IMR-90 (cell line): Measurements from ENCODE around the gene PMF1. TPM values are rescaled to one million over a fixed set of nuclear protein-coding genes. Genes with fewer than 3 reads are reported as not detected.

Experiments
- ATAC-seq: fragments of 200-7000 bp; cut with Tn5 transposase; 2 replicates; pipeline ENCODE4 v1.9.1; 2020; ENCODE audit warnings: low read depth, mild to moderate bottlenecking, moderate library complexity
- BruUV-seq: library from RNA; stranded (reverse); fragments of 400-500 nt; replicated peaks from 2 replicates; lab custom pipeline; 2021; lab: Mats Ljungman, UMichigan
- CTCF ChIA-PET: fragments of 300-600 bp; formaldehyde crosslinking; extraction: SDS; loops from one replicate; lab custom pipeline; 2021; ENCODE audit warnings: antibody characterized with exemption; lab: Yijun Ruan, JAX
- POLR2A ChIA-PET: fragments of 300-600 bp; sonication (Branson Sonifier 250); formaldehyde crosslinking; loops from one replicate; lab custom pipeline; 2022; ENCODE audit warnings: antibody characterized with exemption; ENCODE audit not compliant: unreplicated experiment; lab: Charles Lee
- DNase-seq: peaks from one replicate; pipeline ENCODE4 v3.0.0; 2013
- H2AFZ ChIP-seq: replicated peaks from 2 replicates; pipeline ENCODE3; 2013; ENCODE audit warnings: low read length, mild to moderate bottlenecking; ENCODE audit not compliant: poor library complexity
- H2AK5ac ChIP-seq: 2 replicates; pipeline ENCODE4 v1.6.1; 2013; ENCODE audit warnings: low read depth, low read length, inconsistent platforms
- H2AK9ac ChIP-seq: replicated peaks from 2 replicates; pipeline ENCODE3; 2013; ENCODE audit warnings: mild to moderate bottlenecking, low read depth, low read length, moderate library complexity; ENCODE audit not compliant: poor library complexity
- H2BK120ac ChIP-seq: 2 replicates; pipeline ENCODE4 v1.6.1; 2013; ENCODE audit warnings: low read depth, low read length, inconsistent platforms
- H2BK15ac ChIP-seq: 3 replicates; pipeline ENCODE4 v1.6.1; 2013; ENCODE audit warnings: low read depth, low read length, inconsistent platforms
- H2BK20ac ChIP-seq: 2 replicates; pipeline ENCODE4 v1.6.1; 2013; ENCODE audit warnings: low read depth, mild to moderate bottlenecking, inconsistent platforms, low read length, moderate library complexity
- H2BK5ac ChIP-seq: 2 replicates; pipeline ENCODE4 v1.6.1; 2013; ENCODE audit warnings: mild to moderate bottlenecking, low read depth, low read length, inconsistent platforms; ENCODE audit not compliant: poor library complexity, severe bottlenecking
- H3K14ac ChIP-seq: replicated peaks from 2 replicates; pipeline ENCODE4 v1.6.1; 2013; ENCODE audit warnings: low read depth, low read length, inconsistent platforms
- H3K18ac ChIP-seq: 2 replicates; pipeline ENCODE4 v1.6.1; 2013; ENCODE audit warnings: low read depth, low read length, control low read depth
- H3K23ac ChIP-seq: 2 replicates; pipeline ENCODE4 v1.6.1; 2013; ENCODE audit warnings: low read depth, low read length, inconsistent platforms
- H3K27ac ChIP-seq: 2 replicates; pipeline ENCODE4 v1.5.1; 2013; ENCODE audit warnings: mild to moderate bottlenecking, control low read depth, low read length; ENCODE audit not compliant: insufficient read depth
- H3K27me3 ChIP-seq: 2 replicates; pipeline ENCODE4 v1.6.1; 2013; ENCODE audit warnings: low read length; ENCODE audit not compliant: control insufficient read depth, insufficient read depth
- H3K36me3 ChIP-seq: 2 replicates; pipeline ENCODE4 v1.6.1; 2013; ENCODE audit warnings: low read length, mixed read lengths; ENCODE audit not compliant: control insufficient read depth, insufficient read depth
- H3K4ac ChIP-seq: 2 replicates; pipeline ENCODE4 v1.6.1; 2013; ENCODE audit warnings: low read depth, low read length, inconsistent platforms
- H3K4me1 ChIP-seq: 2 replicates; pipeline ENCODE4 v1.6.1; 2013; ENCODE audit warnings: low read length, mixed read lengths; ENCODE audit not compliant: control insufficient read depth, insufficient read depth
- H3K4me2 ChIP-seq: 2 replicates; pipeline ENCODE4 v1.6.1; 2013; ENCODE audit warnings: low read depth, mild to moderate bottlenecking, control low read depth, low read length, moderate library complexity
- H3K4me3 ChIP-seq: 2 replicates; pipeline ENCODE4 v1.5.1; 2013; ENCODE audit warnings: low read depth, mild to moderate bottlenecking, control low read depth, low read length, moderate library complexity; ENCODE audit not compliant: insufficient read depth
- H3K56ac ChIP-seq: 2 replicates; pipeline ENCODE4 v1.6.1; 2013; ENCODE audit warnings: low read length, inconsistent platforms; ENCODE audit not compliant: insufficient read depth; ENCODE audit errors: extremely low read depth
- H3K79me1 ChIP-seq, 2 experiments: 2 replicates each; pipeline ENCODE4 v1.6.1; 2013; ENCODE audit warnings: low read length in 2 of 2, inconsistent platforms in 1 of 2, low read depth in 1 of 2
- H3K9ac ChIP-seq: 2 replicates; pipeline ENCODE4 v1.6.1; 2013; ENCODE audit warnings: low read depth, low read length, control low read depth
- H3K9me1 ChIP-seq: 2 replicates; pipeline ENCODE4 v1.6.1; 2013; ENCODE audit warnings: low read length, inconsistent platforms; ENCODE audit not compliant: insufficient read depth
- H3K9me3 ChIP-seq: 2 replicates; pipeline ENCODE4 v1.6.1; 2013; ENCODE audit warnings: low read length; ENCODE audit not compliant: control insufficient read depth, insufficient read depth
- H4K20me1 ChIP-seq: 2 replicates; pipeline ENCODE4 v1.6.1; 2013; ENCODE audit warnings: low read length, inconsistent platforms; ENCODE audit not compliant: insufficient read depth
- H4K5ac ChIP-seq: 2 replicates; pipeline ENCODE4 v1.6.1; 2013; ENCODE audit warnings: mild to moderate bottlenecking, low read depth, low read length, control low read depth
- H4K8ac ChIP-seq, 2 experiments: 2 replicates each; pipeline ENCODE4 v1.6.1; 2013; ENCODE audit warnings: low read depth in 2 of 2, low read length in 2 of 2, control low read depth in 1 of 2, inconsistent platforms in 1 of 2
- H4K91ac ChIP-seq: 2 replicates; pipeline ENCODE4 v1.6.1; 2013; ENCODE audit warnings: low read depth, low read length, inconsistent platforms; ENCODE audit not compliant: insufficient read depth
- CEBPB ChIP-seq: IDR thresholded peaks from 2 replicates; pipeline ENCODE4 v1.6.1; 2012; ENCODE audit warnings: low read depth, low read length, improper control_type of control experiment
- SMC3 ChIP-seq: fragments of 150-350 bp; IDR thresholded peaks from 2 replicates; pipeline ENCODE4 v1.6.1; 2016; ENCODE audit warnings: low read depth, mild to moderate bottlenecking, antibody characterized with exemption, low read length, moderate library complexity
- WGBS, 2 experiments: methylation state at CpG; one replicate each; pipeline versions ENCODE4 v1.1.5 to v1.1.7; 2013; ENCODE audit warnings: missing lambda C conversion rate in 2 of 2; ENCODE audit not compliant: insufficient read length in 1 of 2; ENCODE audit errors: extremely low coverage in 2 of 2; 5-methylcytosine and 5-hydroxymethylcytosine counted together
- dilution Hi-C: fragments of 300-500 bp; cut with HindIII; formaldehyde crosslinking; loops from one replicate; pipeline ENCODE4 v1.14.3; 2018; ENCODE audit warnings: low sequenced_read_pairs; ENCODE audit not compliant: unreplicated experiment
- in situ Hi-C: fragments of 300-500 bp; cut with MboI; formaldehyde crosslinking; loops from 3 replicates; pipeline ENCODE4 v1.14.3; 2019; ENCODE audit warnings: low sequenced_read_pairs, inconsistent platforms, mixed read lengths
- intact Hi-C: fragments of 100-400 bp; cut with micrococcal nuclease; formaldehyde crosslinking; loops from 2 replicates; pipeline ENCODE4 v1.10.0; 2022
- polyA plus RNA-seq, 3 experiments: library from polyadenylated mRNA; depleted of rRNA; stranded (reverse); fragments of >200 nt; gene quantifications; 2 replicates each; pipeline ENCODE4 v1.2.3, GENCODE V29; 2012; ENCODE audit warnings: low replicate concordance in 1 of 3
- total RNA-seq: library from RNA; depleted of rRNA; stranded (reverse); fragments of >200 nt; gene quantifications from 2 replicates; pipeline ENCODE4 v1.2.3, GENCODE V29; 2012

The PMF1 gene
- total and polyA plus RNA-seq, 2 of the 4 experiments (the other 2 are of a cell fraction), result 54.8 to 73.4 TPM

DNA sequence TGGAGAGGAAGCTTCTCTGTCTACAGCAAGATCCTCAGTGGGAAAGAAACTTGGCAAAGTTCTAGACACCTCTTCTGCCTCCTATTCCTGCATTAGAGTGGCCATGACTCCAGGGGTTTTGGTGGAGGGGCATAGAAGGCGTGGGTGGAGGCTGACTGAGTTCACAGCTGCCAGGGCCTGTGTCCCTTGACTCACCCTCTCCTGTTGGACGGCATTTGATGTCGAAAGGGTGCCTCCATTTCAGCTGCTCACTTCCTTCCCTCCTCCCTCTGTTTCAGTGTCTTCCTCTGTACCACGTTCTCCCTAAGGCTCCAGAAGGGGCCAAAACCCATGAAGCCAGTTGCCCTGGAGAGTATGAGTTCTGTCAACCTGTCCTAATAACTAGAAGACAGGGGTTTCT, 72.0 kb downstream of the PMF1 start:
- Histone ChIP-seq H2AK9ac (no peak overlapping the region), H3K4ac (no peak overlapping the region), H2BK5ac (no peak overlapping the region), H4K8ac (no peak overlapping the region), H3K27ac (no peak overlapping the region), H3K4me1 (peaks cover 9% of the 10 kb centered on the region), H3K9me3 (no peaks in the 10 kb centered on the region), H3K56ac (no peak overlapping the region), H3K79me1 (peaks cover 27 to 48% of the 10 kb centered on the region in 2 experiments; a peak in 3 of 4 replicates), H3K9ac (no peak overlapping the region), H3K4me3 (no peak overlapping the region), H2BK20ac (no peak overlapping the region), H3K23ac (no peak overlapping the region), H4K5ac (no peak overlapping the region), H3K9me1 (peaks cover 7% of the 10 kb centered on the region), H2BK120ac (no peak overlapping the region), H4K91ac (no peak overlapping the region), H3K18ac (no peak overlapping the region), H3K14ac (no peak overlapping the region), H4K20me1 (peaks cover 19% of the 10 kb centered on the region), H2AK5ac (no peak overlapping the region), H3K36me3 (peaks cover 10% of the 10 kb centered on the region; the same call in 1 of the 2 replicates), H2BK15ac (no peak overlapping the region), H3K27me3 (no peaks in the 10 kb centered on the region), H3K4me2 (no peak overlapping the region), H2AFZ (no peak overlapping the region)
- CTCF ChIA-PET, result no interaction called here
- DNase-seq (no peak), ATAC-seq (no peak)
- WGBS, 2 experiments, result 78% methylated on average over 3 of the region's 4 CpGs; no CpG with 5 or more reads in 1 of the 2 experiments
- POLR2A ChIA-PET, result no interaction called here
- no TSS peak for BruUV-seq
- in situ Hi-C loops, result no loop called here
- intact Hi-C loops, result no loop called here
- dilution Hi-C loops, result no loop called here
- TF ChIP-seq SMC3 (no peak), CEBPB (peak; percentile 3; the same call in 1 of the 2 replicates)
